ENCODE results near the gene NOSTRIN.
"Not testable (repeated sequence)": the region's sequence is repeated elsewhere in the genome, so short reads cannot be mapped to it uniquely, and the experiment has no call there.

NOSTRIN gene

GRCh38 chr2:168781191-168781817 is 21.1 kb upstream of the NOSTRIN start:
- H3K27ac ChIP-seq = no peak overlapping the region
- TF ChIP-seq CTCF (conservative IDR thresholded peaks at IDR 0.05) = no peak

DNA sequence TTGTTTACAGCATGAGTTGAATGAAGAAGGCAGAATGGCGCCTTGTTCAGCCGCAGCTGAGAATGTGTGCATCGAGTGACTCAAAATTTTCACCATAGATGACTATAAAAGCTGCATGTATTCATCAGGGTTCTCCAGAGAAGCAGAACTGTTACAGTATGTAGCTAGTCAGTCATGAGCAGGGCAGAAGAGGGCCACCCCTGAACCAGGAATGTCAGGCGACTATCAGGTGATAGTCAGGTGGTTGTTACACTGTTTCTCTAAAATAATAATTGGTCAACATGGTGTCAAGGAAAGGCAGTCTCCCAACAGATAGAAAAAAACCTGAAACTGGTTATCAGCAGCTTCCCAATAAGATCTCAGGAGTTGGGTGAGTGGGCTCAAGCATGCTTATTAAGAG is 20.2 kb upstream of the NOSTRIN start:
- no peak for TF ChIP-seq CTCF (conservative IDR thresholded peaks at IDR 0.05)
- H3K27ac ChIP-seq = no peak overlapping the region

DNA sequence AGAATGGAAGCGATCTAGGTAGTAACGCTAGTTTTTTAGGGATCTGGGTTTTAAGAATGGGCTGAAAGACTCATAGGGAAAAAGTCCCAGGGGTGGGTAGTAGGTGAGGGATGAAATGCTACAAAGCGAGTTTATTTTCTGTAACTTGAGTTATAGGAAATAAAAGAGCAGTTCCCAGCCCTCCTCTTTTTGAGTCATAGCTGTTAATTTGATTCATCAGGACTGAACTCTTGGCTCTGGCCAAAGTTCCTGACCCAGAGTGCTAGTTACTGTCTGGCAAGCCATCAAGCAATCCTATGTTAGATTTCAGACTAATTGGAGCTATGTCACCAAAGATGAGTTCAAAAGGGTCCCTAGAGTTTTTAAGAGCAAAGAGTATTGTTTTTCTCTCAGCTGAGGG is 17.4 kb upstream of the NOSTRIN start:
- H3K27ac ChIP-seq = peak overlapping the region; percentile 52
- no peak for TF ChIP-seq CTCF (conservative IDR thresholded peaks at IDR 0.05)

DNA sequence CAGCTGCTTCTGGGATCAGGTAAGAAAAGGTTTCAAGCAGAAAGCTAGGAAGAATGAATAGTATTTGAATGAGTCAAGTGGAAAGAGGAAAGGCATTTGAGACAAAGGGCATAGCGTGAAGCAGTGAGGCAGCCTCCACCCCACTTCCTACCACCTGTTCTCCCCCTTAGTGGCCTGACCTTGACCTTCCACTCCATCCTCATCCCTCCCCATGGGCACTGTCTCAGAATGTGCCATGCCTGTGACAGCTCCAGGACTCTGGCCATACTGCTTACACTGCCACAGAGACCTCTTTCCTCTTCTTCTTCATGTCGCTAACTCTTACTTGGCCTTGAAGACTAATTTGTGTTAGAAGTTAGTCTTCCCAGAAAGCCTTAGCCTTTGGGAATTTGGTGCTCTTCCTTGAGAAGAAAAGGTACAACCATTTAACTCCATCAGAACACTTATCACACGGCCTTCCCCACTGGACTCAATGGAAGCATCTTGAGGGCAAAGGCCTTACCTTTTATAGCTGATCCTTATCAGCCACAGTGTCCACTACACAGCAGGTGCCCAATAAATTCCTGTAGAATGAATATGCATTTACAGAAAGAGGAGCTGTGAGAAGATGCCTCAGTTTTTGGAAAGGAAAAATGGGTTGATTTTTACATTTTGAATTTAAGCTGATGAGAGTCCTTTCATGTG is 15.2 kb upstream of the NOSTRIN start:
- H3K27ac ChIP-seq = no peak overlapping the region
- no peak for TF ChIP-seq CTCF (conservative IDR thresholded peaks at IDR 0.05)

- no peak overlapping the region for H3K27ac ChIP-seq
- TF ChIP-seq CTCF (conservative IDR thresholded peaks at IDR 0.05) = no peak
Measured at GRCh38 chr2:168787782-168788376, 14.6 kb upstream of the NOSTRIN start.

- no peak for TF ChIP-seq CTCF (conservative IDR thresholded peaks at IDR 0.05)
- no peak overlapping the region for H3K27ac ChIP-seq
Measured at GRCh38 chr2:168789776-168790175, 12.7 kb upstream of the NOSTRIN start.

DNA sequence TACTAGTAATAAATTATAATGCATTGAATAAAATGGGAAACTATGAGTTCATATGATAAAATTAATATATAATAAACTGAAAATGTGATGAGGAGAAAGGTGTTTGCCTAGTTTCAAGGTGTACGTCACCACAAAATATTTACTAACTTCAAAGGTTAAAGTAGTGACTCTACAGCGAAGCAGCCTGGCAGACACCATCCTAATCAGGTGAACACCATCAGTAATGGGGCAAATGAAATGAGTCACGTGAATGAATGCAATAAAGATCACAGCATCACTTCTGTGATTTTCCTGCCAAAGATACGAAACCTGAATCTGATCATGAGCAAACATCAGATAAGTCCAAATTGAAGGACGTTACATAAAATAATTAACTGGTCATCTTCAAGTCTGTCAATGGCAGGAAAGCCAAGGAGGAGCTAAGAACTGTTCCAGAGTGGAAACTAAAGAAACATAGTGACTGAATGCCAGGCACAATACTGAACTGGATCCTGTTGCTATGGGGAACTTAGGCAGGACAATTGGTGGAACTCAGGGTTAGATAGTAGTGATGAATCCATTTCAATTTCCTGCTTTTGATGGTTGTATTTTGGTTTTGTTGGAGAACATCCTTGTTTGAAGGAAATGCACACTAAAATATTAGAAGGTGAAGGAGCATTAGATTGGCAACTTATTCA is 12.1 kb upstream of the NOSTRIN start:
- no peak for TF ChIP-seq CTCF (conservative IDR thresholded peaks at IDR 0.05)
- no peak overlapping the region for H3K27ac ChIP-seq

GRCh38 chr2:168791140-168791539 is 11.3 kb upstream of the NOSTRIN start:
- H3K27ac ChIP-seq = not testable (repeated sequence)

All from VCaP (cell line).